A549 (cell line): ENCODE measurements around the gene USP46. TPM values are rescaled to one million over a fixed set of nuclear protein-coding genes. Genes with fewer than 3 reads are reported as not detected.

Experiments
- ATAC-seq, 2 experiments: fragments of 200-7000 bp in 1 of 2; fragments of >200 bp in 1 of 2; cut with Nextera tagmentation in 1 of 2; cut with Tn5 transposase in 1 of 2; 3 replicates each; pipeline versions ENCODE4 v1.8.0 to v1.9.1; 2018 to 2020; ENCODE audit warnings: mild to moderate bottlenecking in 1 of 2, moderate library complexity in 1 of 2
- CTCF ChIA-PET: fragments of 300-600 bp; sonication (Branson Sonifier 250); formaldehyde crosslinking; extraction: SDS; loops from one replicate; lab custom pipeline; 2021; ENCODE audit warnings: antibody characterized with exemption, inconsistent platforms; lab: Yijun Ruan, JAX
- POLR2A ChIA-PET: fragments of 350-600 bp; formaldehyde crosslinking; extraction: SDS; loops from one replicate; lab custom pipeline; 2021; ENCODE audit warnings: antibody characterized with exemption, inconsistent platforms; lab: Yijun Ruan, JAX
- DNase-seq, 2 experiments: peaks; one replicate each; pipeline versions ENCODE4 v3.0.0 to v3.0.0-alpha.2; 2011 to 2016; ENCODE audit warnings: low read depth in 1 of 2, low spot score in 1 of 2
- FAIRE-seq: peaks from 2 replicates; lab custom pipeline; 2011; peaks lifted over from hg19 to GRCh38; lab: Jason Lieb, UNC
- H3K27ac ChIP-seq, 2 experiments: fragments of >200 bp; sonication (Bioruptor Twin); formaldehyde crosslinking; 3 replicates each; pipeline ENCODE4 v1.5.1; 2016 to 2017
- H3K4me1 ChIP-seq: fragments of >200 bp; sonication (Bioruptor Twin); formaldehyde crosslinking; 3 replicates; pipeline ENCODE4 v1.6.1; 2016
- H3K4me2 ChIP-seq: fragments of >200 bp; sonication (Bioruptor Twin); formaldehyde crosslinking; 3 replicates; pipeline ENCODE4 v1.6.1; 2016
- H3K4me3 ChIP-seq: fragments of >200 bp; sonication (Bioruptor Twin); formaldehyde crosslinking; 3 replicates; pipeline ENCODE4 v1.5.1; 2016
- H3K9me3 ChIP-seq: fragments of >200 bp; sonication (Bioruptor Twin); formaldehyde crosslinking; 3 replicates; pipeline ENCODE4 v1.6.1; 2016
- BHLHE40 ChIP-seq: IDR thresholded peaks from 2 replicates; pipeline ENCODE4 v1.6.1; 2012; ENCODE audit warnings: low read depth, low read length, inconsistent platforms
- CBX8 ChIP-seq: fragments of 200-600 bp; sonication (generic); IDR thresholded peaks from 2 replicates; pipeline ENCODE4 v1.6.1; 2016
- CHD4 ChIP-seq: fragments of 200-600 bp; sonication (generic); IDR thresholded peaks from 2 replicates; pipeline ENCODE4 v1.6.1; 2016; ENCODE audit warnings: antibody characterized with exemption, mild to moderate bottlenecking, borderline replicate concordance
- CTCF ChIP-seq: fragments of >200 bp; sonication (Bioruptor Twin); formaldehyde crosslinking; IDR thresholded peaks from 3 replicates; pipeline ENCODE4 v1.5.1; 2016
- EHF ChIP-seq: fragments of 250-450 bp; sonication (Bioruptor Pico); IDR thresholded peaks from 2 replicates; pipeline ENCODE4 v1.5.0; 2020; ENCODE audit warnings: mild to moderate bottlenecking
- ELK1 ChIP-seq: fragments of 150-350 bp; IDR thresholded peaks from 2 replicates; pipeline ENCODE4 v1.6.1; 2014; ENCODE audit warnings: low read depth, mild to moderate bottlenecking, low read length
- EP300 ChIP-seq, 2 experiments: fragments of >200 bp; sonication (Bioruptor Twin); formaldehyde crosslinking; IDR thresholded peaks; 2 replicates in 1 of 2; 3 replicates in 1 of 2; pipeline ENCODE4 v1.6.1; 2016 to 2017
- GATA3 ChIP-seq: IDR thresholded peaks from 2 replicates; pipeline ENCODE4 v1.6.1; 2012; ENCODE audit warnings: borderline replicate concordance
- HDAC2 ChIP-seq: fragments of 200-600 bp; sonication (generic); IDR thresholded peaks from 2 replicates; pipeline ENCODE4 v1.6.1; 2016
- HOXB13 ChIP-seq: fragments of 250-450 bp; sonication (Bioruptor Pico); IDR thresholded peaks from 2 replicates; pipeline ENCODE4 v1.5.0; 2020; ENCODE audit warnings: low read depth, mild to moderate bottlenecking, moderate library complexity
- JUN ChIP-seq, 2 experiments: fragments of >200 bp; sonication (Bioruptor Twin); formaldehyde crosslinking; IDR thresholded peaks; 2 replicates in 1 of 2; 3 replicates in 1 of 2; pipeline ENCODE4 v1.6.1; 2016 to 2017
- JUNB ChIP-seq: fragments of >200 bp; sonication (Bioruptor Twin); formaldehyde crosslinking; IDR thresholded peaks from 2 replicates; pipeline ENCODE4 v1.6.1; 2016
- KDM1A ChIP-seq: fragments of 200-600 bp; sonication (generic); IDR thresholded peaks from 2 replicates; pipeline ENCODE4 v1.6.1; 2016; ENCODE audit warnings: low read depth, mild to moderate bottlenecking
- MAZ ChIP-seq: fragments of 150-350 bp; IDR thresholded peaks from 2 replicates; pipeline ENCODE4 v1.6.1; 2014; ENCODE audit warnings: antibody characterized with exemption, low read depth, low read length, borderline replicate concordance
- NFE2L2 ChIP-seq: fragments of 150-350 bp; conservative IDR thresholded peaks from 2 replicates; pipeline ENCODE4 v1.6.1; 2014; ENCODE audit warnings: low read length
- POLR2A ChIP-seq: IDR thresholded peaks from 2 replicates; pipeline ENCODE4 v1.6.1; 2012; ENCODE audit warnings: mild to moderate bottlenecking, low read length
- RAD21 ChIP-seq, 2 experiments: fragments of >200 bp in 1 of 2; sonication (Bioruptor Twin) in 1 of 2; formaldehyde crosslinking in 1 of 2; IDR thresholded peaks in 1 of 2; conservative IDR thresholded peaks in 1 of 2; 2 replicates in 1 of 2; 3 replicates in 1 of 2; pipeline ENCODE4 v1.6.1; 2012 to 2018; ENCODE audit warnings: inconsistent platforms in 1 of 2
- RARB ChIP-seq: fragments of 250-450 bp; sonication (Bioruptor Pico); IDR thresholded peaks from 2 replicates; pipeline ENCODE4 v1.8.0; 2021; ENCODE audit warnings: mild to moderate bottlenecking, moderate library complexity
- RCOR1 ChIP-seq: fragments of 150-350 bp; IDR thresholded peaks from 2 replicates; pipeline ENCODE4 v1.6.1; 2014; ENCODE audit warnings: antibody characterized with exemption, low read length, low read depth
- SREBF2 ChIP-seq: fragments of 450-650 bp; IDR thresholded peaks from 2 replicates; pipeline ENCODE4 v1.6.1; 2014; ENCODE audit warnings: mild to moderate bottlenecking, moderate library complexity
- TP53 ChIP-seq: fragments of 250-450 bp; sonication (Bioruptor Pico); IDR thresholded peaks from 2 replicates; pipeline ENCODE4 v1.5.0; 2021; ENCODE audit warnings: mild to moderate bottlenecking, moderate library complexity
- ZC3H11A ChIP-seq: fragments of 450-650 bp; IDR thresholded peaks from 2 replicates; pipeline ENCODE4 v1.6.1; 2014; ENCODE audit warnings: antibody characterized with exemption, mild to moderate bottlenecking
- ZFP36 ChIP-seq: fragments of 450-650 bp; IDR thresholded peaks from 2 replicates; pipeline ENCODE4 v1.6.1; 2014; ENCODE audit warnings: borderline replicate concordance; ENCODE audit not compliant: partially characterized antibody
- ZNF302 ChIP-seq: fragments of 250-450 bp; sonication (Bioruptor Pico); IDR thresholded peaks from 2 replicates; pipeline ENCODE4 v1.9.0; 2021; ENCODE audit warnings: inconsistent platforms, mild to moderate bottlenecking, moderate library complexity
- ZSCAN20 ChIP-seq: fragments of 250-450 bp; sonication (Bioruptor Pico); IDR thresholded peaks from 2 replicates; pipeline ENCODE4 v1.8.0; 2022; ENCODE audit warnings: mild to moderate bottlenecking, moderate library complexity
- WGBS: methylation state at CpG from one replicate; pipeline ENCODE4 v1.1.6; 2017; ENCODE audit errors: missing lambda C conversion rate; 5-methylcytosine and 5-hydroxymethylcytosine counted together
- polyA plus RNA-seq, 4 experiments: library from polyadenylated mRNA; depleted of rRNA in 3 of 4; stranded (reverse); fragments of >200 nt; fragmentation: RNase III in 1 of 4; extraction: RNeasy Plus Mini Kit Qiagen cat#74134 plus additional on column Dnase treatment in 1 of 4; gene quantifications; 2 replicates in 3 of 4; 3 replicates in 1 of 4; pipeline ENCODE4 v1.2.3, GENCODE V29; 2011 to 2017

The USP46 gene
- polyA plus RNA-seq, 2 of the 4 experiments (the other 2 are of a cell fraction), result 5.6 to 15.9 TPM

GRCh38 chr4:52685316-52685715, 26.2 kb upstream of the USP46 start:
- POLR2A ChIA-PET, result no interaction called here
- 77% methylated on average over 6 of the region's 6 CpGs for WGBS
- Histone ChIP-seq H3K27ac (no peak overlapping the region), H3K4me3 (no peak overlapping the region), H3K4me2 (no peak overlapping the region), H3K4me1 (no peaks in the 10 kb centered on the region), H3K9me3 (no peaks in the 10 kb centered on the region)
- TF ChIP-seq BHLHE40, result no peak
- no peak for ATAC-seq
- DNase-seq, result no peak
- no peak for FAIRE-seq
- CTCF ChIA-PET, result no interaction called here

- ATAC-seq (no peak), DNase-seq (no peak)
- no peak overlapping the region for H3K27ac ChIP-seq
- no peak overlapping the region for H3K4me2 ChIP-seq
- H3K4me1 ChIP-seq, result no peaks in the 10 kb centered on the region
- ChIA-PET CTCF (no interaction called here), POLR2A (no interaction called here)
- H3K9me3 ChIP-seq, result no peaks in the 10 kb centered on the region
- TF ChIP-seq GATA3, result no peak
- no peak for TF ChIP-seq CTCF
- TF ChIP-seq ELK1, result no peak
- TF ChIP-seq HDAC2, result no peak
- no peak for TF ChIP-seq ZNF302 (CRISPR knock-in tag)
- no peak for TF ChIP-seq TP53 (CRISPR knock-in tag)
- TF ChIP-seq RARB, result no peak
- TF ChIP-seq KDM1A, result no peak
- no peak for TF ChIP-seq ZFP36
- TF ChIP-seq ZSCAN20 (CRISPR knock-in tag), result no peak
- TF ChIP-seq EHF (CRISPR knock-in tag), result no peak
- TF ChIP-seq SREBF2, result no peak
- no peak for TF ChIP-seq BHLHE40
- TF ChIP-seq POLR2A, result no peak
- TF ChIP-seq JUNB, result no peak
- TF ChIP-seq RAD21 (conservative IDR thresholded peaks at IDR 0.05 in 1 of 2, IDR thresholded peaks at IDR 0.05 in 1 of 2), result no peak
- TF ChIP-seq CHD4, result no peak
- TF ChIP-seq, all 56 proteins: peak for 0
- no peak overlapping the region for H3K4me3 ChIP-seq
- FAIRE-seq, result no peak
- WGBS, result 17% methylated on average over 1 of the region's 1 CpG
Observed at GRCh38 chr4:52684896-52685295, 25.8 kb upstream of the USP46 start.

- CTCF ChIA-PET, result no interaction called here
- no peak for ATAC-seq
- WGBS, result 36% methylated on average over 2 of the region's 2 CpGs
- Histone ChIP-seq H3K4me1 (no peaks in the 10 kb centered on the region), H3K4me2 (no peak overlapping the region), H3K9me3 (no peaks in the 10 kb centered on the region), H3K4me3 (no peak overlapping the region), H3K27ac (no peak overlapping the region)
- POLR2A ChIA-PET, result no interaction called here
- no peak for DNase-seq
- TF ChIP-seq MAZ, result no peak
- TF ChIP-seq RAD21 (conservative IDR thresholded peaks at IDR 0.05 in 1 of 2, IDR thresholded peaks at IDR 0.05 in 1 of 2), result no peak
- TF ChIP-seq EP300 (IDR thresholded peaks at IDR 0.05), result no peak
- no peak for FAIRE-seq
Observed at GRCh38 chr4:52680381-52680780, 21.3 kb upstream of the USP46 start.

- TF ChIP-seq ZC3H11A, result no peak
- TF ChIP-seq CBX8, result no peak
- TF ChIP-seq RCOR1, result no peak
- TF ChIP-seq NFE2L2, result no peak
- no peak for TF ChIP-seq SREBF2
- TF ChIP-seq JUN (IDR thresholded peaks at IDR 0.05), result no peak
- TF ChIP-seq TP53 (CRISPR knock-in tag), result no peak
- no peak for TF ChIP-seq RARB
- TF ChIP-seq HOXB13 (CRISPR knock-in tag), result no peak
- no peak for TF ChIP-seq BHLHE40
- no peak for TF ChIP-seq KDM1A
- TF ChIP-seq, all 56 proteins: peak for 0
- POLR2A ChIA-PET, result no interaction called here
- H3K27ac ChIP-seq, result no peak overlapping the region
- no peak for ATAC-seq
- no peaks in the 10 kb centered on the region for H3K9me3 ChIP-seq
- no peaks in the 10 kb centered on the region for H3K4me1 ChIP-seq
- no peak for FAIRE-seq
- no peak for DNase-seq
- H3K4me2 ChIP-seq, result no peak overlapping the region
- CTCF ChIA-PET, result interaction anchor here (1.2 kb wide), 1 partner anchor 11 kb away, joined by 3 read pairs; no protein-coding TSS in a partner anchor
- WGBS, result 45% methylated on average over 1 of the region's 1 CpG
- H3K4me3 ChIP-seq, result no peak overlapping the region
Observed at GRCh38 chr4:52676536-52676935, 17.4 kb upstream of the USP46 start.
